GM06990 (cell line): ENCODE data around the gene LAIR2.
"Not testable (repeated sequence)": the region's sequence is repeated elsewhere in the genome, so short reads cannot be mapped to it uniquely, and the experiment has no call there.

Experiments
- DNase-seq: peaks from one replicate; pipeline ENCODE4 v3.0.0-alpha.2; 2011; ENCODE audit not compliant: insufficient read length; ENCODE audit errors: extremely low read depth
- H3K27me3 ChIP-seq: replicated peaks from 2 replicates; pipeline ENCODE4 v1.6.0; 2011; ENCODE audit warnings: low read length; ENCODE audit not compliant: control insufficient read depth, insufficient read depth
- H3K36me3 ChIP-seq: 2 replicates; pipeline ENCODE4 v1.5.1; 2011; ENCODE audit warnings: low read length; ENCODE audit not compliant: control insufficient read depth, insufficient read depth
- H3K4me3 ChIP-seq: replicated peaks from 2 replicates; pipeline ENCODE4 v1.5.1; 2011; ENCODE audit warnings: low read depth, mild to moderate bottlenecking, control low read depth, low read length
- TF ChIP-seq, protein P1 (sequence below): IDR thresholded peaks from 2 replicates; pipeline ENCODE4 v1.5.1; 2011; ENCODE audit warnings: low read length, control low read depth, mild to moderate bottlenecking, inconsistent platforms; ENCODE audit not compliant: insufficient read depth, poor library complexity, severe bottlenecking

The LAIR2 gene

DNA sequence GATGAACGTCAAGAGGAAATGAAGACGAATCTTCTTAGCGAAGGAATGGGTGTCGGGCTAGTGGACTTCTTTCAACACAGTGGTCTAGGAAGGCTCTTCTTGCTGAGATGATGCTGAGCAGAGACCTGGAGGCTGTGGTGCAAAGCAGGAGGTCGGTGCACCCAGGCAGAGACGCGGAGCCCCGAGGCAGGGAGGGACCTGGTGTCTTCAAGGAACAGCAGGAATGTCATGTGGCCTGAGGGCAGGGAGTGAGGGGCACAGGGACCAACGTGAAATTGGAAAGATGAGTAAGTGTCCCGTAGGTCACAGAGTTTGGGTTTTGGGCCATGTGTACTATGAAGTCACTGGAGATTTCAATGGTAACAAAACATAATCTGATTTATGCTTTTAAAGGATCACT is 18.2 kb upstream of the LAIR2 start:
- Histone ChIP-seq H3K4me3 (no peak overlapping the region), H3K36me3 (no peaks in the 10 kb centered on the region), H3K27me3 (no peaks in the 10 kb centered on the region)
- no peak for DNase-seq
- TF ChIP-seq, protein P1, sequence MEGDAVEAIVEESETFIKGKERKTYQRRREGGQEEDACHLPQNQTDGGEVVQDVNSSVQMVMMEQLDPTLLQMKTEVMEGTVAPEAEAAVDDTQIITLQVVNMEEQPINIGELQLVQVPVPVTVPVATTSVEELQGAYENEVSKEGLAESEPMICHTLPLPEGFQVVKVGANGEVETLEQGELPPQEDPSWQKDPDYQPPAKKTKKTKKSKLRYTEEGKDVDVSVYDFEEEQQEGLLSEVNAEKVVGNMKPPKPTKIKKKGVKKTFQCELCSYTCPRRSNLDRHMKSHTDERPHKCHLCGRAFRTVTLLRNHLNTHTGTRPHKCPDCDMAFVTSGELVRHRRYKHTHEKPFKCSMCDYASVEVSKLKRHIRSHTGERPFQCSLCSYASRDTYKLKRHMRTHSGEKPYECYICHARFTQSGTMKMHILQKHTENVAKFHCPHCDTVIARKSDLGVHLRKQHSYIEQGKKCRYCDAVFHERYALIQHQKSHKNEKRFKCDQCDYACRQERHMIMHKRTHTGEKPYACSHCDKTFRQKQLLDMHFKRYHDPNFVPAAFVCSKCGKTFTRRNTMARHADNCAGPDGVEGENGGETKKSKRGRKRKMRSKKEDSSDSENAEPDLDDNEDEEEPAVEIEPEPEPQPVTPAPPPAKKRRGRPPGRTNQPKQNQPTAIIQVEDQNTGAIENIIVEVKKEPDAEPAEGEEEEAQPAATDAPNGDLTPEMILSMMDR: no peak

DNA sequence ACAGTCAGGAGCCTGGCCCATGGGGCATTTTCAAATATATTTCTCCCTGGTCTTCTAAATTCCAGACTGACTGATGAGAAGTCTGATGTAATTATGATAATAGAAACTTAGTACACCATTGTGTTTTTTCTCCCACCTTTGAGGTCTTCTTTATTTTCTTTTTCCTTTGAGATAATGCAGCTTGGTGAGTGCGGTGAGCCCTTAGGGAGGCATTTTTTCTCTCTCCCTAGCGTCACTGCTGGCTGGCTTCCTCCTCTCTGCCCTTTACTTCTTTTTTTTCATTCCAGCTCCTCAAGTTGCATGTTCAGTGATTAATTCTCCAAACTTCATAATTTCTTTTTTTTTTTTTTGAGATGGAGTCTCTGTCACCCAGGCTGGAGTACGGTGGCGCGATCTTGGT is 16.8 kb upstream of the LAIR2 start:
- no peak for DNase-seq
- H3K36me3 ChIP-seq: no peaks in the 10 kb centered on the region
- H3K27me3 ChIP-seq: no peaks in the 10 kb centered on the region
- TF ChIP-seq, protein P1: no peak
- no peak overlapping the region for H3K4me3 ChIP-seq

DNA sequence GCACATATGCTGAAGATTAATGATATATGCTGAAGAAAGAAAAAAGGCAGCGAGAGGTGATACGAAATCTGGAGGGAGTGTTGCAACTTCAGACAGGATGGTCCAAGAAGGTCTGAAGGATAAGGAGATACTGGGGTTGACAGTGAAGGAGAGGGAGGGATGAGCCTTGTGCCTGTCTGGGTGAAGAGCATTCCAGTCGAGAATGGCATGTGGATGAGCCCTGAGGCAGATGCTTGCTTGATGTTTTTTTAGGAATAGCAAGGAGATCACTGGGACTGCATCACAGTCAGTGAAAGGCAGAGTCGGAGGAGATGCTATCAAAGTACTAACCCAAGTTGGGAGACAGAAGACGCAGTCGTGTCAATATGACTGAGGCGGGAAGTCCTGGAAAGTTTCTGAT is 13.3 kb upstream of the LAIR2 start:
- H3K27me3 ChIP-seq: no peaks in the 10 kb centered on the region

DNA sequence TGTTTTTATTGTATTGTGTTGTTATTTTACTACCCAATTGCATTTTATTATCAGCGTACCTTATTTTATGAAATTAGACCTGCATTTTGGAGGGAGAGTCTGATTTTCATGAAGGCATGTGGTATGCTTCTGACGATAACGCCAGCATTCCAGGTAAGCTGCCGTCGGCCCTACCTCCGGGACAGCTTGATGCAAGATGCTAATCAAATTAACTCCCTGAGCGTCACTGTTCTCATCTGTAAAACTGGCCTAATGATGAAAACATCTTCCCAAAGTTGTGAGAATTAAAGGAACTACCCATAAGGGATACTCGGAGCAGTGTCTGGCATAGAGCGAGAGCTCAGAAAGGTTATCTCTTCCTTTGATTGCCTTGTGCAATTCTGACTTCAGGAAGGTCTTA is 12.9 kb upstream of the LAIR2 start:
- H3K4me3 ChIP-seq: no peak overlapping the region
- TF ChIP-seq, protein P1: no peak
- no peaks in the 10 kb centered on the region for H3K36me3 ChIP-seq
- DNase-seq: no peak
- no peaks in the 10 kb centered on the region for H3K27me3 ChIP-seq

More for the DNA sequence above, 13.3 kb upstream of the LAIR2 start:
- no peak for DNase-seq
- TF ChIP-seq, protein P1: no peak
- no peak overlapping the region for H3K4me3 ChIP-seq
- no peaks in the 10 kb centered on the region for H3K36me3 ChIP-seq

DNA sequence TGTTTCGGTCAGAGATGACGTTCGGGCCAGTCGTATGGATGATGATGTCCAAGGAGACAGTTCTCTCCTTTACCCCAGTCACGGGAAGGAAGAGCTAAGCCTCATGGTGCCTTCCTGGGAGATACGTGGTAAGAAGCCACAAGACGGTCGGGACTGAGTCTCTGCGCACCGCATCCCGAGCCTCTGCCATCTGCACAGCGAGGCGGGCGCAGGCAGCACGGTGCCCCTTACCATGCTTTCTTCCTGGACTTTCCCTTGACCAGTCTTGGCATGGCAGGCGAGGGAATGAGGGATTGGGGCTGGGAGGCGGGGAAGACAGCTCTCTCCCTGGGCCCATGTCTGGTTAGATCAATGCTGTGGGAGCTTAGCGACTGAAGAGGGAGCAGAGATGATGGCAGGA is 10.1 kb upstream of the LAIR2 start:
- H3K36me3 ChIP-seq: no peaks in the 10 kb centered on the region
- no peaks in the 10 kb centered on the region for H3K27me3 ChIP-seq
- no peak for DNase-seq
- TF ChIP-seq, protein P1: no peak
- H3K4me3 ChIP-seq: no peak overlapping the region

DNA sequence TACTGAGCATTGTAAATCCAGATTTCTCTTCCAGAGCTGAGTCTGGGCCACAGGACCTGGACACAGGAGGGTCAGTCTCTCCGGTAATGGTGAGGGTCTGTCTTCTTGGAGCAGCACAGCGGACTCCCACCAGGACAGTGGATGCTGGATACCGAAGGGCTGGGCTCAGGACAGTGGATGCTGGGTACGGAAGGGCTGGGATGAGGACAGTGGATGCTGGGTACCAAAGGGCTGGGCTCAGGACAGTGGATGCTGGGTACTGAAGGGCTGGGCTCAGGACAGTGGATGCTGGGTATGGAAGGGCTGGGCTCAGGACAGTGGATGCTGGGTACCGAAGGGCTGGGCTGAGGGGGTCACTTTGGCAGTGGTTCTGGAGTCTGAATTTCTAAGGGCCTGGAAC is 9.6 kb upstream of the LAIR2 start:
- H3K4me3 ChIP-seq, DNase-seq, H3K27me3 ChIP-seq, H3K36me3 ChIP-seq: not testable (repeated sequence)
